ENCODE results near the gene OR13J1. TPM values are rescaled to one million over a fixed set of nuclear protein-coding genes. Genes with fewer than 3 reads are reported as not detected.
A peak's percentile ranks its signal among the peaks of the same experiment; 100 is the strongest.

The OR13J1 gene
- total and polyA plus RNA-seq, 9 donors = not detected

DNA sequence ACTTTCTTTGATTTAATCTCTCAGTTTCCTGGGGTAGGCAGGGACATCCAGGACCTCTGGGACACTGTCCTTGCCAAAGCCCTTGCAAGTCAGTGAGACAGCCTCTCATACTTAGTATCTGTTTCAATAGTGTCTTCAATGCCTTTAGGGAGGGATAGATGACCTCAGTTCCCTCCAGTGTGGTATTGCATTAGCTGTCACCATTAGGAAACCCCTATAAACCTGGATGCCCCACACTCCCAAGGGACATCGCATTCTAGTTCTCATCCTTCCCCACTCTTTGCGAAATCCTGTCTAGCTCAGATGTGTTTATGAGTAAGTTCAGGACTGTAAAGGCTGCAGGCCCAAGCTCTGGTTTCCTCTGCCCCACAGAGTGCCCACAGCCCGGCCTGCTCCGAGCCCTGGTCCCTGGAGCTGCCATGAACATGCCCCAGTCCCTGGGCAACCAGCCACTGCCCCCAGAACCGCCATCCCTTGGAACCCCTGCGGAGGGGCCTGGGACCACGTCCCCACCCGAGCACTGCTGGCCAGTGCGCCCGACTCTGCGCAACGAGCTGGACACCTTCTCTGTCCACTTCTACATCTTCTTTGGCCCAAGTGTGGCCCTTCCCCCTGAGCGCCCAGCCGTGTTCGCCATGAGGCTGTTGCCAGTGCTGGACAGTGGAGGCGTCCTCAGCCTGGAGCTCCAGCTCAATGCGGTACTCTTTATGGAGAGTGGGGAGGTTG, 28.0 kb downstream of the OR13J1 start:
- Histone ChIP-seq H3K4me1 (ENCODE audit: insufficient read depth) (peaks cover 1% of the 10 kb centered on the region), H3K9me3 (no peaks in the 10 kb centered on the region), H3K27me3 (no peaks in the 10 kb centered on the region), H3K4me3 (no peak overlapping the region), H3K36me3 (no peaks in the 10 kb centered on the region), H3K27ac (no peak overlapping the region)
- intact Hi-C loops (cut with DNase I) = no loop called here
- DNase-seq = no peak
- WGBS, 3 donors = 92 to 95% (median 92%) methylated on average over 17 of the region's 17 CpGs
- no peak for TF ChIP-seq EP300 (IDR thresholded peaks at IDR 0.05)
- TF ChIP-seq, protein P1, sequence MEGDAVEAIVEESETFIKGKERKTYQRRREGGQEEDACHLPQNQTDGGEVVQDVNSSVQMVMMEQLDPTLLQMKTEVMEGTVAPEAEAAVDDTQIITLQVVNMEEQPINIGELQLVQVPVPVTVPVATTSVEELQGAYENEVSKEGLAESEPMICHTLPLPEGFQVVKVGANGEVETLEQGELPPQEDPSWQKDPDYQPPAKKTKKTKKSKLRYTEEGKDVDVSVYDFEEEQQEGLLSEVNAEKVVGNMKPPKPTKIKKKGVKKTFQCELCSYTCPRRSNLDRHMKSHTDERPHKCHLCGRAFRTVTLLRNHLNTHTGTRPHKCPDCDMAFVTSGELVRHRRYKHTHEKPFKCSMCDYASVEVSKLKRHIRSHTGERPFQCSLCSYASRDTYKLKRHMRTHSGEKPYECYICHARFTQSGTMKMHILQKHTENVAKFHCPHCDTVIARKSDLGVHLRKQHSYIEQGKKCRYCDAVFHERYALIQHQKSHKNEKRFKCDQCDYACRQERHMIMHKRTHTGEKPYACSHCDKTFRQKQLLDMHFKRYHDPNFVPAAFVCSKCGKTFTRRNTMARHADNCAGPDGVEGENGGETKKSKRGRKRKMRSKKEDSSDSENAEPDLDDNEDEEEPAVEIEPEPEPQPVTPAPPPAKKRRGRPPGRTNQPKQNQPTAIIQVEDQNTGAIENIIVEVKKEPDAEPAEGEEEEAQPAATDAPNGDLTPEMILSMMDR (IDR thresholded peaks at IDR 0.05) = no peak
- TF ChIP-seq POLR2A (IDR thresholded peaks at IDR 0.05) = no peak

DNA sequence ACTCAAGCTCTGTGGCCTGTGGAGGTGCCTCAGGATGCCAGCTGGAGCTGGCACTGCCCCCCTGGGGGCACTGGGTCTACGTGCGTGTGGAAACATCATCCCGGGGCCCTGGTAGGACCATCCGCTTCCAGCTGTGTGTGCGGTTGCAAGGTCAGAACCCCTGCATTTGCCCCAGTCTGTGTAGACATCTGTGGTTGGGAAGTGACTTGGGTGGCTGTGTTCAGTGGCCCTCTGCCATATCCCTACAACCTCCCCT, 28.6 kb downstream of the OR13J1 start:
- peaks cover 1% of the 10 kb centered on the region for H3K4me1 ChIP-seq (ENCODE audit: insufficient read depth)
- no peak overlapping the region for H3K27ac ChIP-seq
- no peak overlapping the region for H3K4me3 ChIP-seq
- no peaks in the 10 kb centered on the region for H3K36me3 ChIP-seq
- no peaks in the 10 kb centered on the region for H3K9me3 ChIP-seq
- TF ChIP-seq, protein P1 (IDR thresholded peaks at IDR 0.05) = no peak
- no peak for TF ChIP-seq EP300 (IDR thresholded peaks at IDR 0.05)
- TF ChIP-seq POLR2A (IDR thresholded peaks at IDR 0.05) = no peak
- no peaks in the 10 kb centered on the region for H3K27me3 ChIP-seq
- intact Hi-C loops (cut with DNase I) = no loop called here
- 69 to 89% (median 73%) methylated on average over 5 of the region's 5 CpGs for WGBS, 3 donors
- DNase-seq = no peak

DNA sequence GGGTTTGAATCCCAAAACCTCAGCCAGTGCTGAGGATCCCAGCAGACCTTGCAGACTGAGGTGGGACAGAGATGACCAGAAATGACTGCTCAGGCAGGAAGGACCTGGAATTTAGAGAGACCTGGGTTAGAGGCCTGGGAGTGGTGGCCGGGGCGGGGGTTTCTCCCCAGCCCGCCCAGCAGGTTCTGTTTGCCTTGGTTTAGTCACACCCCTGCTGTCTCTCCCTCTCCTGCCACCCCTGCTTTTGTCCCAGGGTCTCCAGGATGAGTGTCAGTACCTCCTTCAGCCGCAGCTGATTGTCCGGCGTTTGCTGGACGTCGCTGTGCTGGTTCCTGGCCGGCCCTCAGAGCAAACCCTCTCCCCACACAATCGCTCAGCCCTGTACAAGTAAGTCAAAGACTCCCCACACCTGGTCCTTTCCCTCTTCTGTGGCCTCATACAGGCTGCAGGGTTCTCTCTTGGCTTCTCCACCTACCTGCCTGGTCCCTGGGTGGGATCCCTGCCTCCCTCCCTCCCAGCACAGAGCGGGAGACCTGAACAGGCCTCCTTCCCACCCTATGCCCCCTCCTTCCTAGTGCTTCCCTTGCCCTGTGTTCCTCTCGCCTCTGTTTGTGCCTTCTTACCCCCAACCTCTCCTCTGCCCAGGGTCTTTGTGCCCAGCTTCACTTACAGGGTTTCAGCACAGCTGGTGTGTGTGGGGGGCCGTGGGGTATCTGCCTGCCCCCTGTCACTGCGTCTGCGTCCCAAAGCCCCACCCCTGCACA, 29.1 kb downstream of the OR13J1 start:
- H3K4me3 ChIP-seq = no peak overlapping the region
- no peaks in the 10 kb centered on the region for H3K9me3 ChIP-seq
- intact Hi-C loops (cut with DNase I) = no loop called here
- no peak overlapping the region for H3K27ac ChIP-seq
- 92 to 94% (median 93%) methylated on average over 15 of the region's 15 CpGs for WGBS, 3 donors
- TF ChIP-seq POLR2A (IDR thresholded peaks at IDR 0.05) (no peak), EP300 (IDR thresholded peaks at IDR 0.05) (no peak)
- TF ChIP-seq, protein P1 (IDR thresholded peaks at IDR 0.05) = no peak
- no peaks in the 10 kb centered on the region for H3K36me3 ChIP-seq
- no peaks in the 10 kb centered on the region for H3K27me3 ChIP-seq
- no peaks in the 10 kb centered on the region for H3K4me1 ChIP-seq (ENCODE audit: insufficient read depth)
- DNase-seq = peak in 1 of 5 donors; percentile 25

DNA sequence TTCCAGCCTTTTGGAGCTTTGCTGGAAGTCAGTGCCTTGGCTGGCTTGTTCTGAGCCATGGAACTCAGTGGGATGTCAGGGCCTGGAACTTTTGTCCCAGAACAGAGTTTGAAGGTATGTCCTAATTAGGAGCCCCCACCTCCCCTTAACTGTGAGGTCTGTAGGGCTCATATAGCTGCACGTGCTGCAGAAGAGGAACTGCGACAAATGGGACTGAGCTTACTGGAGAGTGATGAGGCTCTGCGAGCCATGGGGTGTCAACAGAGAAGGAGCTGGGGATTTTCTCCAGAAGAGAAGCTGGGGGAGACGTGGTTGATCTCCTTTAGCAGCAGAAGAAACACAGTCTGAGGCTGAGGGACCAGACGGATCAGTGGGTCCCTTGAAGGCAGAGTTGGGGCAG, 30.3 kb downstream of the OR13J1 start:
- Histone ChIP-seq H3K4me3 (no peak overlapping the region), H3K4me1 (ENCODE audit: insufficient read depth) (no peaks in the 10 kb centered on the region), H3K27ac (no peak overlapping the region), H3K27me3 (no peaks in the 10 kb centered on the region), H3K36me3 (no peaks in the 10 kb centered on the region), H3K9me3 (no peaks in the 10 kb centered on the region)
- DNase-seq = no peak
- intact Hi-C loops (cut with DNase I) = loop anchor here in 1 of 4 donors (10.0 kb wide), 1 partner anchor 45 kb away; no protein-coding TSS in a partner anchor
- TF ChIP-seq, protein P1 (IDR thresholded peaks at IDR 0.05) = no peak
- TF ChIP-seq POLR2A (IDR thresholded peaks at IDR 0.05) (no peak), EP300 (IDR thresholded peaks at IDR 0.05) (no peak)
- 89 to 92% (median 90%) methylated on average over 5 of the region's 5 CpGs for WGBS, 3 donors

Measured in ovary (tissue), 9 donors.